Measurements from ENCODE around the gene DNAJB13. TPM values are rescaled to one million over a fixed set of nuclear protein-coding genes. Genes with fewer than 3 reads are reported as not detected.

The DNAJB13 gene
- total RNA-seq, 1 donor from 2014 or later = 1.2 TPM

- Histone ChIP-seq H3K27me3 (ENCODE audit: insufficient read depth, low read length) (no peaks in the 10 kb centered on the region), H3K79me2 (ENCODE audit: insufficient read depth, low read length) (no peaks in the 10 kb centered on the region), H3K9me3 (ENCODE audit: insufficient read depth, low read depth, low read length) (no peaks in the 10 kb centered on the region), H4K20me1 (ENCODE audit: insufficient read depth, low read length) (peaks cover 4% of the 10 kb centered on the region), H3K4me3 (ENCODE audit: insufficient read depth, low read depth, low read length) (no peak overlapping the region), H3K4me2 (ENCODE audit: low read length) (no peak overlapping the region), H3K36me3 (ENCODE audit: insufficient read depth, low read length) (peaks cover 2% of the 10 kb centered on the region), H3K9ac (ENCODE audit: low read length) (no peak overlapping the region), H2AFZ (ENCODE audit: low read depth, low read length) (no peak overlapping the region), H3K27ac (ENCODE audit: low read depth, low read length) (no peak overlapping the region), H3K4me1 (ENCODE audit: insufficient read depth, low read length) (peaks cover 10% of the 10 kb centered on the region)
- DNase-seq (ENCODE audit: low read depth) = peak; percentile 10
- peaks cover 39% of the 10 kb centered on the region for H3K36me3 Mint-ChIP-seq (ENCODE audit: low read depth, unreplicated experiment)
- no peak overlapping the region for H3K27ac Mint-ChIP-seq (ENCODE audit: unreplicated experiment)
- H3K9me3 Mint-ChIP-seq (ENCODE audit: unreplicated experiment) = no peaks in the 10 kb centered on the region
- no peaks in the 10 kb centered on the region for H3K27me3 Mint-ChIP-seq (ENCODE audit: low read depth, unreplicated experiment)
- peaks cover 29% of the 10 kb centered on the region for H3K4me1 Mint-ChIP-seq (ENCODE audit: low read depth, unreplicated experiment)
- H3K4me3 Mint-ChIP-seq (ENCODE audit: unreplicated experiment) = peak overlapping the region; percentile 74
- no peak for TF ChIP-seq EZH2 (IDR thresholded peaks at IDR 0.05; ENCODE audit: insufficient read depth, low read length)
- TF ChIP-seq CTCF (IDR thresholded peaks at IDR 0.05; ENCODE audit: insufficient read depth, low read depth, low read length) = no peak
- no peak for FAIRE-seq
Observed at GRCh38 chr11:73978576-73979086, 27.8 kb downstream of the DNAJB13 start.

- no peaks in the 10 kb centered on the region for H3K79me2 ChIP-seq (ENCODE audit: insufficient read depth, low read length)
- peaks cover 32% of the 10 kb centered on the region for H3K36me3 Mint-ChIP-seq (ENCODE audit: low read depth, unreplicated experiment)
- DNase-seq (ENCODE audit: low read depth) = no peak
- H3K27ac Mint-ChIP-seq (ENCODE audit: unreplicated experiment) = peak overlapping the region; percentile 66
- no peak for FAIRE-seq
- no peak overlapping the region for H3K4me2 ChIP-seq (ENCODE audit: low read length)
- no peaks in the 10 kb centered on the region for H3K27me3 Mint-ChIP-seq (ENCODE audit: low read depth, unreplicated experiment)
- peaks cover 25% of the 10 kb centered on the region for H3K4me1 Mint-ChIP-seq (ENCODE audit: low read depth, unreplicated experiment)
- peaks cover 2% of the 10 kb centered on the region for H3K36me3 ChIP-seq (ENCODE audit: insufficient read depth, low read length)
- H2AFZ ChIP-seq (ENCODE audit: low read depth, low read length) = no peak overlapping the region
- peaks cover 12% of the 10 kb centered on the region for H3K4me1 ChIP-seq (ENCODE audit: insufficient read depth, low read length)
- peaks cover 4% of the 10 kb centered on the region for H4K20me1 ChIP-seq (ENCODE audit: insufficient read depth, low read length)
- H3K9me3 ChIP-seq (ENCODE audit: insufficient read depth, low read depth, low read length) = no peaks in the 10 kb centered on the region
- H3K27me3 ChIP-seq (ENCODE audit: insufficient read depth, low read length) = no peaks in the 10 kb centered on the region
- no peak overlapping the region for H3K4me3 ChIP-seq (ENCODE audit: insufficient read depth, low read depth, low read length)
- no peak overlapping the region for H3K27ac ChIP-seq (ENCODE audit: low read depth, low read length)
- no peak for TF ChIP-seq EZH2 (IDR thresholded peaks at IDR 0.05; ENCODE audit: insufficient read depth, low read length)
- no peak for TF ChIP-seq CTCF (IDR thresholded peaks at IDR 0.05; ENCODE audit: insufficient read depth, low read depth, low read length)
- no peak overlapping the region for H3K9ac ChIP-seq (ENCODE audit: low read length)
- no peaks in the 10 kb centered on the region for H3K9me3 Mint-ChIP-seq (ENCODE audit: unreplicated experiment)
- peak overlapping the region; percentile 85 for H3K4me3 Mint-ChIP-seq (ENCODE audit: unreplicated experiment)
Observed at GRCh38 chr11:73980001-73980961, 29.5 kb downstream of the DNAJB13 start.
